Stimulated activated effector memory CD8-positive, alpha-beta T cell treated with anti-CD3 and anti-CD28 coated beads, Interleukin-12 subunit alpha, Interleukin-12 subunit beta, amount 100 ng/mL, for 72 hours (primary cell): ENCODE measurements around the gene RPS6KA2.

ENCODE experiments used
- ATAC-seq: fragments of 150-1000 bp; cut with Tn5 transposase; 2 replicates; pipeline ENCODE4 v1.10.0; 2021
- DNase-seq, 2 donors: peaks; one replicate each; pipeline ENCODE4 v3.0.0; 2021 to 2022; ENCODE audit warnings: low spot score in 2 of 2
- H3K27ac Mint-ChIP-seq: one replicate; pipeline ENCODE4 v1.8.0; 2022; ENCODE audit warnings: mild to moderate bottlenecking, mixed read lengths
- H3K36me3 Mint-ChIP-seq: one replicate; pipeline ENCODE4 v1.8.0; 2022; ENCODE audit warnings: mild to moderate bottlenecking, mixed read lengths
- H3K4me1 Mint-ChIP-seq: one replicate; pipeline ENCODE4 v1.8.0; 2022; ENCODE audit warnings: mixed read lengths
- H3K4me3 Mint-ChIP-seq: one replicate; pipeline ENCODE4 v1.8.0; 2022; ENCODE audit warnings: mild to moderate bottlenecking, mixed read lengths
- H3K9me3 Mint-ChIP-seq: one replicate; pipeline ENCODE4 v1.8.0; 2022; ENCODE audit warnings: mixed read lengths

RPS6KA2 gene

GRCh38 chr6:166567813-166568212 lies 59.2 kb downstream of the RPS6KA2 start:
- Mint-ChIP-seq H3K9me3 (no peaks in the 10 kb centered on the region), H3K4me3 (no peak overlapping the region), H3K36me3 (no peaks in the 10 kb centered on the region), H3K4me1 (peaks cover 7% of the 10 kb centered on the region), H3K27ac (no peak overlapping the region)
- ATAC-seq: no peak
- no peak for DNase-seq

- Mint-ChIP-seq H3K36me3 (no peaks in the 10 kb centered on the region), H3K9me3 (no peaks in the 10 kb centered on the region), H3K4me1 (no peaks in the 10 kb centered on the region), H3K27ac (no peak overlapping the region), H3K4me3 (no peak overlapping the region)
- no peak for DNase-seq
- no peak for ATAC-seq
Observed at GRCh38 chr6:166567107-166567506, 59.9 kb downstream of the RPS6KA2 start.

- H3K9me3 Mint-ChIP-seq: no peaks in the 10 kb centered on the region
Observed at GRCh38 chr6:166566026-166567011, 60.7 kb downstream of the RPS6KA2 start.

GRCh38 chr6:166565084-166565967 lies 61.7 kb downstream of the RPS6KA2 start:
- no peaks in the 10 kb centered on the region for H3K9me3 Mint-ChIP-seq
- H3K4me1 Mint-ChIP-seq: no peaks in the 10 kb centered on the region
- DNase-seq (no peak), ATAC-seq (peak; percentile 13)
- no peak overlapping the region for H3K27ac Mint-ChIP-seq
- no peaks in the 10 kb centered on the region for H3K36me3 Mint-ChIP-seq
- H3K4me3 Mint-ChIP-seq: no peak overlapping the region

More at GRCh38 chr6:166566026-166567011, 60.7 kb downstream of the RPS6KA2 start:
- Mint-ChIP-seq H3K27ac (no peak overlapping the region), H3K36me3 (no peaks in the 10 kb centered on the region), H3K4me1 (no peaks in the 10 kb centered on the region), H3K4me3 (no peak overlapping the region)
- DNase-seq (no peak), ATAC-seq (no peak)

GRCh38 chr6:166563805-166564204 lies 63.2 kb downstream of the RPS6KA2 start:
- ATAC-seq: no peak
- peaks cover 10% of the 10 kb centered on the region for H3K9me3 Mint-ChIP-seq

GRCh38 chr6:166563200-166563599 lies 63.9 kb downstream of the RPS6KA2 start:
- H3K4me1 Mint-ChIP-seq: no peaks in the 10 kb centered on the region
- H3K9me3 Mint-ChIP-seq: peaks cover 10% of the 10 kb centered on the region
- H3K27ac Mint-ChIP-seq: no peak overlapping the region
- H3K36me3 Mint-ChIP-seq: no peaks in the 10 kb centered on the region
- no peak overlapping the region for H3K4me3 Mint-ChIP-seq
- ATAC-seq (no peak), DNase-seq (no peak)

More at GRCh38 chr6:166563805-166564204, 63.2 kb downstream of the RPS6KA2 start:
- H3K36me3 Mint-ChIP-seq: no peaks in the 10 kb centered on the region
- no peak overlapping the region for H3K4me3 Mint-ChIP-seq
- DNase-seq: no peak
- H3K27ac Mint-ChIP-seq: no peak overlapping the region
- H3K4me1 Mint-ChIP-seq: no peaks in the 10 kb centered on the region

GRCh38 chr6:166562726-166563125 lies 64.3 kb downstream of the RPS6KA2 start:
- H3K27ac Mint-ChIP-seq: no peak overlapping the region
- peaks cover 10% of the 10 kb centered on the region for H3K9me3 Mint-ChIP-seq
- no peak overlapping the region for H3K4me3 Mint-ChIP-seq
- DNase-seq (no peak), ATAC-seq (no peak)
- H3K4me1 Mint-ChIP-seq: no peaks in the 10 kb centered on the region
- H3K36me3 Mint-ChIP-seq: no peaks in the 10 kb centered on the region

GRCh38 chr6:166561771-166562359 lies 65.2 kb downstream of the RPS6KA2 start:
- peaks cover 10% of the 10 kb centered on the region for H3K9me3 Mint-ChIP-seq
- DNase-seq (no peak), ATAC-seq (no peak)
- peaks cover 4% of the 10 kb centered on the region for H3K4me1 Mint-ChIP-seq
- no peak overlapping the region for H3K4me3 Mint-ChIP-seq
- H3K27ac Mint-ChIP-seq: no peak overlapping the region
- H3K36me3 Mint-ChIP-seq: no peaks in the 10 kb centered on the region

GRCh38 chr6:166560222-166560621 lies 66.8 kb downstream of the RPS6KA2 start:
- Mint-ChIP-seq H3K36me3 (no peaks in the 10 kb centered on the region), H3K27ac (no peak overlapping the region), H3K4me1 (peaks cover 6% of the 10 kb centered on the region), H3K4me3 (no peak overlapping the region), H3K9me3 (peaks cover 10% of the 10 kb centered on the region)
- ATAC-seq (no peak), DNase-seq (no peak)

GRCh38 chr6:166559662-166560061 lies 67.4 kb downstream of the RPS6KA2 start:
- Mint-ChIP-seq H3K4me3 (no peak overlapping the region), H3K4me1 (peaks cover 6% of the 10 kb centered on the region), H3K27ac (no peak overlapping the region), H3K9me3 (peaks cover 10% of the 10 kb centered on the region), H3K36me3 (no peaks in the 10 kb centered on the region)
- ATAC-seq: no peak
- DNase-seq: no peak

GRCh38 chr6:166559211-166559610 lies 67.8 kb downstream of the RPS6KA2 start:
- Mint-ChIP-seq H3K36me3 (no peaks in the 10 kb centered on the region), H3K9me3 (peaks cover 10% of the 10 kb centered on the region), H3K4me1 (peaks cover 6% of the 10 kb centered on the region), H3K4me3 (no peak overlapping the region), H3K27ac (no peak overlapping the region)
- no peak for DNase-seq
- no peak for ATAC-seq

GRCh38 chr6:166558156-166559005 lies 68.7 kb downstream of the RPS6KA2 start:
- Mint-ChIP-seq H3K27ac (no peak overlapping the region), H3K4me3 (no peak overlapping the region), H3K36me3 (no peaks in the 10 kb centered on the region), H3K4me1 (peaks cover 6% of the 10 kb centered on the region), H3K9me3 (peaks cover 10% of the 10 kb centered on the region)
- ATAC-seq: no peak
- DNase-seq: no peak

- Mint-ChIP-seq H3K4me1 (peaks cover 6% of the 10 kb centered on the region), H3K27ac (no peak overlapping the region), H3K36me3 (no peaks in the 10 kb centered on the region), H3K4me3 (no peak overlapping the region), H3K9me3 (peaks cover 10% of the 10 kb centered on the region)
- ATAC-seq (no peak), DNase-seq (no peak)
Observed at GRCh38 chr6:166556863-166557322, 70.2 kb downstream of the RPS6KA2 start.

GRCh38 chr6:166556336-166556735 lies 70.7 kb downstream of the RPS6KA2 start:
- Mint-ChIP-seq H3K4me3 (no peak overlapping the region), H3K36me3 (no peaks in the 10 kb centered on the region), H3K9me3 (peaks cover 10% of the 10 kb centered on the region), H3K4me1 (peaks cover 6% of the 10 kb centered on the region), H3K27ac (no peak overlapping the region)
- no peak for DNase-seq
- peak; percentile 8 for ATAC-seq
